Astrocyte (in vitro differentiated cells and primary cell): ENCODE measurements around the gene RABGAP1L. TPM values are rescaled to one million over a fixed set of nuclear protein-coding genes. Genes with fewer than 3 reads are reported as not detected.

ENCODE experiments used
- DNase-seq: peaks from one replicate; pipeline ENCODE4 v3.0.0-alpha.2; 2010; ENCODE audit warnings: low read depth
- FAIRE-seq: peaks from 2 replicates; lab custom pipeline; 2011; peaks lifted over from hg19 to GRCh38; lab: Jason Lieb, UNC
- H2AFZ ChIP-seq: 2 replicates; pipeline ENCODE4 v1.6.0; 2012; ENCODE audit warnings: low read depth, low read length, inconsistent platforms
- H3K27ac ChIP-seq: 2 replicates; pipeline ENCODE4 v1.5.1; 2011; ENCODE audit warnings: low read depth, low read length, inconsistent platforms
- H3K27me3 ChIP-seq: 2 replicates; pipeline ENCODE4 v1.6.0; 2011; ENCODE audit warnings: low read length, inconsistent platforms; ENCODE audit not compliant: insufficient read depth
- H3K36me3 ChIP-seq: 2 replicates; pipeline ENCODE4 v1.5.1; 2011; ENCODE audit warnings: low read length, inconsistent platforms; ENCODE audit not compliant: insufficient read depth
- H3K4me1 ChIP-seq: 2 replicates; pipeline ENCODE4 v1.5.1; 2011; ENCODE audit warnings: low read length, inconsistent platforms; ENCODE audit not compliant: insufficient read depth
- H3K4me2 ChIP-seq: 2 replicates; pipeline ENCODE4 v1.6.0; 2012; ENCODE audit warnings: low read length, inconsistent platforms
- H3K4me3 ChIP-seq: 2 replicates; pipeline ENCODE4 v1.5.1; 2011; ENCODE audit warnings: low read depth, mild to moderate bottlenecking, low read length, inconsistent platforms; ENCODE audit not compliant: insufficient read depth
- H3K79me2 ChIP-seq: 2 replicates; pipeline ENCODE4 v1.6.0; 2012; ENCODE audit warnings: mild to moderate bottlenecking, low read length, inconsistent platforms; ENCODE audit not compliant: insufficient read depth
- H3K9ac ChIP-seq: 2 replicates; pipeline ENCODE4 v1.6.0; 2012; ENCODE audit warnings: mild to moderate bottlenecking, low read length, inconsistent platforms
- H3K9me3 ChIP-seq: 2 replicates; pipeline ENCODE4 v1.5.1; 2012; ENCODE audit warnings: low read depth, mild to moderate bottlenecking, low read length, inconsistent platforms; ENCODE audit not compliant: insufficient read depth
- H4K20me1 ChIP-seq: 2 replicates; pipeline ENCODE4 v1.6.0; 2012; ENCODE audit warnings: low read length, inconsistent platforms; ENCODE audit not compliant: insufficient read depth
- H3K27ac Mint-ChIP-seq: one replicate; pipeline ENCODE4 v1.8.0; 2021; ENCODE audit warnings: mild to moderate bottlenecking, mixed read lengths; ENCODE audit not compliant: unreplicated experiment
- H3K27me3 Mint-ChIP-seq: one replicate; pipeline ENCODE4 v1.8.0; 2021; ENCODE audit warnings: low read depth, mixed read lengths; ENCODE audit not compliant: unreplicated experiment
- H3K36me3 Mint-ChIP-seq: one replicate; pipeline ENCODE4 v1.8.0; 2021; ENCODE audit warnings: low read depth, mixed read lengths; ENCODE audit not compliant: unreplicated experiment
- H3K4me1 Mint-ChIP-seq: one replicate; pipeline ENCODE4 v1.8.0; 2021; ENCODE audit warnings: low read depth, mixed read lengths; ENCODE audit not compliant: unreplicated experiment
- H3K4me3 Mint-ChIP-seq: one replicate; pipeline ENCODE4 v1.8.0; 2021; ENCODE audit warnings: mild to moderate bottlenecking, moderate library complexity, mixed read lengths; ENCODE audit not compliant: unreplicated experiment
- H3K9me3 Mint-ChIP-seq: one replicate; pipeline ENCODE4 v1.8.0; 2021; ENCODE audit warnings: mild to moderate bottlenecking, mixed read lengths; ENCODE audit not compliant: unreplicated experiment
- EZH2 ChIP-seq: IDR thresholded peaks from 2 replicates; pipeline ENCODE4 v1.6.1; 2012; ENCODE audit warnings: mild to moderate bottlenecking, low read length, inconsistent platforms; ENCODE audit not compliant: insufficient read depth
- total RNA-seq: library from RNA; stranded (reverse); gene quantifications from 2 replicates; pipeline ENCODE4 v1.2.1, GENCODE V29; 2021
- TF ChIP-seq, protein P1 (sequence below): IDR thresholded peaks from 2 replicates; pipeline ENCODE4 v1.5.1; 2011; ENCODE audit warnings: low read depth, mild to moderate bottlenecking, inconsistent platforms, low read length, moderate library complexity; ENCODE audit not compliant: insufficient read depth

The RABGAP1L gene
- total RNA-seq, 1 donor from 2014 or later, result 40.2 TPM

DNA sequence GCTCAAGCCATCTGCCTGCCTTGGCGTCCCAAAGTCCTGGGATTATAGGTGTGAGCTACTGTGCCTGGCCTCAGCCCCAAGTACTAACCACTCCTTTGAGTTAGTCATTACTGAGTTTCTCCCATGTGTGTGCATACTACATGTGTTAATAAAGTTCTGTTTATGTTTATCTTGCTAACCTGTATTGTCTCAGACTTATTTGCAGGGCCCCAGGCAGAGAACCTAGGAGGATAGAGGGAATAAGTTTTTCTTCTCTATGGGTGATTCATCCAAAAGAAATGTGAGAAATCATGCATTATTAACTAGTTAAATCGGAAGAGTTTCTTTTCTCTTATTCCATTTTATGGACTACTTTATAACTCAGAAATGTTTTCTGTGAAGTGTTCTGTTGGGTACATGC, 636.5 kb downstream of the RABGAP1L start:
- no peak for FAIRE-seq

DNA sequence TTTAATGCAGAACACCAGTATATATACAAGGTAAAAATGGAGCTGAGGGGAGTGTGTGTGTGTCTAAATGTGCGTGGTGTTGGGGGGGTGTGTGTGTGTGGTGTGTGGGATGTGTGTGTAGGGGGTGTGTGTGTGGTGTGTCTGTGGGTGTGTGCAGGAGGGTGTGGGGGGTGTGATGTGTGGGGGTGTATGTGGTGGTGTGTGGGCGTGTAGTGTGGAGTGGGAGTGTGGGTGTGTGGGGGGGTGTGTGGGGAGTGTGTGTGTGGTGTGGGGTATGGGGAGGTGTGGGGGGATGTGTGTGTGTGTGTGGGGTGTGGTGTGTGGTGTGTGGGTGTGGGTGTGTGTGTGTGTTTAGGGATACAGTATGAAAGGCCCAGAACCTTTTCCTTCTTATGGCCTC, 638.1 kb downstream of the RABGAP1L start:
- Mint-ChIP-seq H3K9me3 (no peaks in the 10 kb centered on the region), H3K27me3 (no peaks in the 10 kb centered on the region), H3K27ac (no peak overlapping the region), H3K4me1 (peaks cover 12% of the 10 kb centered on the region), H3K4me3 (no peak overlapping the region), H3K36me3 (no peaks in the 10 kb centered on the region)
- Histone ChIP-seq H3K9me3 (no peaks in the 10 kb centered on the region), H3K27me3 (peaks cover 22% of the 10 kb centered on the region), H3K9ac (no peak overlapping the region), H2AFZ (no peak overlapping the region), H3K4me3 (no peak overlapping the region), H3K36me3 (no peaks in the 10 kb centered on the region), H3K27ac (no peak overlapping the region), H3K4me1 (peaks cover 19% of the 10 kb centered on the region), H4K20me1 (no peaks in the 10 kb centered on the region), H3K79me2 (no peaks in the 10 kb centered on the region), H3K4me2 (no peak overlapping the region)
- DNase-seq (no peak), FAIRE-seq (no peak)
- TF ChIP-seq, protein P1, sequence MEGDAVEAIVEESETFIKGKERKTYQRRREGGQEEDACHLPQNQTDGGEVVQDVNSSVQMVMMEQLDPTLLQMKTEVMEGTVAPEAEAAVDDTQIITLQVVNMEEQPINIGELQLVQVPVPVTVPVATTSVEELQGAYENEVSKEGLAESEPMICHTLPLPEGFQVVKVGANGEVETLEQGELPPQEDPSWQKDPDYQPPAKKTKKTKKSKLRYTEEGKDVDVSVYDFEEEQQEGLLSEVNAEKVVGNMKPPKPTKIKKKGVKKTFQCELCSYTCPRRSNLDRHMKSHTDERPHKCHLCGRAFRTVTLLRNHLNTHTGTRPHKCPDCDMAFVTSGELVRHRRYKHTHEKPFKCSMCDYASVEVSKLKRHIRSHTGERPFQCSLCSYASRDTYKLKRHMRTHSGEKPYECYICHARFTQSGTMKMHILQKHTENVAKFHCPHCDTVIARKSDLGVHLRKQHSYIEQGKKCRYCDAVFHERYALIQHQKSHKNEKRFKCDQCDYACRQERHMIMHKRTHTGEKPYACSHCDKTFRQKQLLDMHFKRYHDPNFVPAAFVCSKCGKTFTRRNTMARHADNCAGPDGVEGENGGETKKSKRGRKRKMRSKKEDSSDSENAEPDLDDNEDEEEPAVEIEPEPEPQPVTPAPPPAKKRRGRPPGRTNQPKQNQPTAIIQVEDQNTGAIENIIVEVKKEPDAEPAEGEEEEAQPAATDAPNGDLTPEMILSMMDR, result no peak
- TF ChIP-seq EZH2, result no peak

More for the DNA sequence above, 636.5 kb downstream of the RABGAP1L start:
- Histone ChIP-seq H3K4me1 (peaks cover 19% of the 10 kb centered on the region), H3K27ac (peak overlapping the region; percentile 52), H3K4me2 (peak overlapping the region; percentile 5), H3K9me3 (no peaks in the 10 kb centered on the region), H2AFZ (no peak overlapping the region), H3K4me3 (no peak overlapping the region), H3K36me3 (no peaks in the 10 kb centered on the region), H3K27me3 (peaks cover 27% of the 10 kb centered on the region), H4K20me1 (no peaks in the 10 kb centered on the region), H3K79me2 (no peaks in the 10 kb centered on the region), H3K9ac (peak overlapping the region; percentile 27)
- Mint-ChIP-seq H3K27ac (peak overlapping the region; percentile 31), H3K9me3 (no peaks in the 10 kb centered on the region), H3K27me3 (no peaks in the 10 kb centered on the region), H3K36me3 (no peaks in the 10 kb centered on the region), H3K4me1 (peaks cover 17% of the 10 kb centered on the region), H3K4me3 (no peak overlapping the region)
- DNase-seq, result peak; percentile 70
- TF ChIP-seq EZH2, result no peak
- TF ChIP-seq, protein P1, result no peak

DNA sequence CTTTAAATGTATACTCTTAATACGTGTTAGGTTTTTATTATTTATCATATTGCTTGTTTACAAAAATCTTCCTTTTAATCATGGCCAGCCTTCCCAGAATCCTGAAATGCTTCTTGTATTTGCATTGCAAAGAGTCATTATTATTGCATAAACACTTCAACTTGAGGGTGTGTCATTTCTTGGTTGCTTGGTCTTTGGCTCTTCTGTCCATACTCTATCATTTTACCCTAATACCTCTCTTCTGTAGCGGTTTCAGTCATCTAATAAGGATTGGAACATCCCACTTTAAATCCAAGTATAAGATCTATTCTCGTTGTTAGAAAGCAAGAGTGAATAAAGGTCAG, 639.8 kb downstream of the RABGAP1L start:
- H2AFZ ChIP-seq, result peak overlapping the region; percentile 61
- H3K27me3 Mint-ChIP-seq, result no peaks in the 10 kb centered on the region
- H3K9me3 ChIP-seq, result no peaks in the 10 kb centered on the region
- no peaks in the 10 kb centered on the region for H3K9me3 Mint-ChIP-seq
- H3K9ac ChIP-seq, result peak overlapping the region; percentile 94
- H3K27ac Mint-ChIP-seq, result no peak overlapping the region
- no peaks in the 10 kb centered on the region for H3K36me3 Mint-ChIP-seq
- peaks cover 15% of the 10 kb centered on the region for H3K27me3 ChIP-seq
- no peaks in the 10 kb centered on the region for H3K79me2 ChIP-seq
- peak overlapping the region; percentile 72 for H3K27ac ChIP-seq
- no peaks in the 10 kb centered on the region for H3K36me3 ChIP-seq
- no peak for FAIRE-seq
- peaks cover 18% of the 10 kb centered on the region for H3K4me1 Mint-ChIP-seq
- H3K4me3 Mint-ChIP-seq, result no peak overlapping the region
- peak overlapping the region; percentile 99 for H3K4me2 ChIP-seq
- H3K4me3 ChIP-seq, result peak overlapping the region; percentile 83
- peaks cover 19% of the 10 kb centered on the region for H3K4me1 ChIP-seq
- H4K20me1 ChIP-seq, result no peaks in the 10 kb centered on the region
- TF ChIP-seq, protein P1, result no peak
- TF ChIP-seq EZH2, result no peak
- DNase-seq, result no peak
